Subcutaneous adipose tissue (tissue), 4 donors: ENCODE results near the gene BLOC1S3. TPM values are rescaled to one million over a fixed set of nuclear protein-coding genes. Genes with fewer than 3 reads are reported as not detected.

ENCODE experiments used
- CTCF ChIP-seq: fragments of 450-650 bp; IDR thresholded peaks from one replicate; pipeline ENCODE4 v1.5.1; 2016; ENCODE audit warnings: low read depth, mild to moderate bottlenecking, control low read depth, antibody characterized with exemption, moderate library complexity
- total RNA-seq, 4 donors: library from RNA; depleted of rRNA; stranded (reverse); fragments of >200 nt; gene quantifications; one replicate each; pipeline ENCODE4 v1.1.0, GENCODE V29; 2016

The BLOC1S3 gene, protein sequence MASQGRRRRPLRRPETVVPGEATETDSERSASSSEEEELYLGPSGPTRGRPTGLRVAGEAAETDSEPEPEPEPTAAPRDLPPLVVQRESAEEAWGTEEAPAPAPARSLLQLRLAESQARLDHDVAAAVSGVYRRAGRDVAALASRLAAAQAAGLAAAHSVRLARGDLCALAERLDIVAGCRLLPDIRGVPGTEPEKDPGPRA
- total RNA-seq, result 10 to 100 TPM in 2 of 4 donors, 1 to 10 TPM in 2; 1.3 to 19.2 (median 11.0) TPM

DNA sequence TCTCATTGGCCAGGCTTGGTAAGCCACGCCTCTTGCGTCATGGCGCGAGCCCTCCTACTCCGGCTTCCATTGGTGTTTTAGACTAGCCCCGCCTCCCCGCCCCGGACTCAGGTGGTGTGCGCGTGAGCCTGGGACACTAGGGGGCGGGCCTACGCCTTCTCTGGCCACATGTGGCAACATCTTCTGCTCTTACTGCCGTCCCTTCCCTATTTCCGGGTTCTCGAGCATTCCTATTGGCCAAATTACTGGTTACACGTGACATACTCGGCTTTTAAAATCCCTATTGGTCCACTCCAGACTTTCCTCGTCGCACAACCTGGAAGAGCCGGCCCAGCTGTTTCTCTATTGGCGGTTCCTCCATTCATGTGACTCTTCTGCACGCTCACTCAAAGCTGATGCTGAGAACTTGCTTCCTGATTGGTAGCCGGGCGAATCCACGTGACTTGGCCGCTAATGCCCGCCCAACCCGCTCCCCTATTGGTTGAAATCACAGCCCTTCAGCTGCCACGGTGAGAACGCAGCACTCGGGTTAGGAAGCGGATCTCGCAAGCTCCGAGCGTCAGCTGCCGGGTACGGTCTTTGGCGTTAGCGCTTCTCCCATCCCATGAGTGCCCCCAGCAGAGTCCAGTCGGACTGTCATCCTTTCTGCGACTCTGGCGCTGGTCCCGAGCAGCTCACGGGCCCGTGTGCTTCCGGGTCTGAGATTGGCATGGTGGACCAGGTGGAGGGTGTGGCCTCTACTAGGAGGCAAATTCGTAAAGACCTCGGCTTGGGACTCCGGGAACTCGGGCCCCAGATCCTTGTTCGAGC is at the start of gene BLOC1S3:
TSS of gene BLOC1S3 (plus strand) at position 523 of the 810 bp plus-strand sequence. CDS start 513 bp downstream, outside the sequence.
- no peak for TF ChIP-seq CTCF

DNA sequence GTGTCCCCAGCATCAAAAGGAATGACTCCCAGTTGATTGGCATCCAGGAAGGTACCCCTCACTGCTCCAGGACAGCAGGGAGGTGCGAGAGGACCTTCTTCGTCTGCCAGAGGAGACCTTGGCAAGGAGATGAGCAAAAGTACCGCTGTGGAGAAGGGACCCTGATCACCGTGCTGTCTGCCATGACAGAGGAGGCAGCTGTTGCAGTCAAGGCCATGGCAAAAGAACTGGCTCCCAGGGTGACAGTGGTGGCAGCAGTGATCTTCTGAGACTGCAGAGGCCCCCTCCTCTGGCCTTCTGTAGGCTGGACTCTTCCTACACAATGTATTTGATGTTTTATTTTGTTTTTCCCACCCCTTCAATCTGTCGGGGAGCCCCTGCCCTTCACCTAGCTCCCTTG is 49.8 kb upstream of the BLOC1S3 start:
- TF ChIP-seq CTCF, result no peak

GRCh38 chr19:45130236-45130635 is 48.3 kb upstream of the BLOC1S3 start:
- TF ChIP-seq CTCF, result no peak

- TF ChIP-seq CTCF, result no peak
Observed at GRCh38 chr19:45130888-45131615, 47.5 kb upstream of the BLOC1S3 start.

DNA sequence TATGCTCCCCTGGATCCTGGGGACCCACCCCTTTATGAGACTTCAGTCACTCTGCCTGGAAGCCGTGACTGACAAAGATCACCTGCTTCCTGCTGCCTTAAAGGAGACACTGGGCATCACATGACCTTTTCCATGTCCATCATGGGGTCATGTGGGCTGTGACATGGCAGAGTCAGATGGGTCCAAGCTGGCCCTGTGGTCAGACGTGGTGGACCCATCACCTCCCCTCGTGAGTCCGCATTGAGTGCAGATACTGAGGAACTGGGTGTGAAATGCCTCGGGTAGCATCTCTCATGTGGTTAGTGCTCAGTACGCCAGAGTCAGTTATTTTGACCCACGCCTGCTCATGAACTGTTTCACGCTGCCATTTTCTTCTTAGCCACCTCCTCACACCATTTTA is 44.9 kb upstream of the BLOC1S3 start:
- TF ChIP-seq CTCF, result no peak

DNA sequence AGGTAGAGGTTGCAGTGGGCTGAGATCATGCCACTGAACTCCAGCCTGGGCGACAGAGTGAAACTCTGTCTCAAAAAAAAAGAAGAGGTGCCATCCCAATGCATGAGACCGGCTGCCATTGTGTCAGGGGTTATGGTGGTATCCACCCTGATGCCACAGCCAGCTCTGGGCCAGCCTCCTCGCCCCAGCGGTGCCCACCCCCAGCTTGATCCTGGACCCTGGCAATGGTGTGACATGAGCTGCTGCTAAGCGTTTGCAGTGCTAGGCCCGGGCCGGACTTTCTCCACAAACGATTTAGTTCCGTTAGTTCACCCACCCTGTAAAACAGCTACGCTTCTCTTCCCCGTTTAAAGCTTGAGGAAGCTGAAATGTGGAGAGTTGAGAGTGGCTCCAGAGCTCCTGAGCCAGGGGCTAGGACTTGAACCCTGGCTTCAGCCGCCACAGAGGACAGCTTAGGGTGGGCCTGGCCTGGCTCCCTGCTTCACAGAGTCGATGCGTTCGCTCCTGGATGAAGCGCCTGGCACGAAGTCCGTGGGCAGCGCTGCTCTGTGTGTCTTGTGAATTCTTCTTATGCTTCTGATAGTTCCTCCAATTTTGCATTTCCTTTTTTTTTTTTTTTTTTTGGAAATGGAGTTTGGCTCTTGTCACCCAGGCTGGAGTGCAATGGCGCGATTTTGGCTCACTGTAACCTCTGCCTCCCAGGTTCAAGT is 43.3 kb upstream of the BLOC1S3 start:
- TF ChIP-seq CTCF, result no peak
